Measurements from ENCODE around the gene MYBPC1. TPM values are rescaled to one million over a fixed set of nuclear protein-coding genes. Genes with fewer than 3 reads are reported as not detected.

MYBPC1 gene
- total RNA-seq, 1 experiment from 2014 or later = not detected

- no peak for DNase-seq (ENCODE audit: low read depth)
Measured at GRCh38 chr12:101694986-101695385, 100.2 kb downstream of the MYBPC1 start.

GRCh38 chr12:101695706-101696105 lies 100.9 kb downstream of the MYBPC1 start:
- DNase-seq (ENCODE audit: low read depth) = peak; percentile 49

DNA sequence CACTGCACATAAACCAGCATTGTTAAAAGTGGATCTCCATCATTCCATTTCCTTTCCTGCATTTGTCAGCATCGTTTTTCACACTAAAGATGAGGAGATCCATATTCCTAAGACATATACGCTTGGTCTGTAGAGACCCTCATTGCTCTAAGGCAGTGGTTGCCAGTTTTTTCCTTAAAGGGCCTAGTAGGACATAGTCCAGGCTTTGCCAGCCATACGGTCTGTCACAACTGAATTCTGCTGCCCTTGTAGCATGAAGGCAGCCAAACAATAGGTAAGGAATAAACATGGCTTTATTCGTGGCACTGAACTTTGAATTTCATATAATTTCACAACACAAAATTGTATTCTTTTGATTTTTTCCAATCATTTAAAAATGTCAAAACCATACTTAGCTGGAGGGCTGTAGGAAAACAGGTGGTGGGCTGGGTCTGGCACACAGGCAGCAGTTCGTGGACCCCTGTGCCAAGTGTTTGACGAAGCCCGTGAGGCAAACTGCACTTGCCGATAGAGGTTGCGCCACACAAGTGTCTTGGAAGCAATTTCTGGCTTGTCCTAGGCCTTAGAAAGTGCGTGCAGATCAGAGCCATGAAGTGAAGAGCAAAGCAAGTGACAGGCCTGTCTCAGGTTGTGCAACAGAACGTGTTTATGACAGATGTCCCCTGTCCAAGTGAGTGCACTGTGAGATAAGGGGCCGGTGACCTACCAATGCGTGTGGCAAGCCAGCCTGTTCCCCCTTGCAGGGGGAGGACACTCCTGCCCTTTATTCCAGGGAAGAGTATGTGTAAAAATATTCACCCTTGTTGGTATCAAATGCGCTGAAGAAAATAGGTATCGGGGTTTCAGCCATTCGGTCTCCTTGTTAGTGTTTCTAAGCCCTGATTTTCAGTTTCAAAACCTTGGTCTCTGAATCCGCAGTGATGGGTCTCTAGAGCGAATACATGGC lies 101.8 kb downstream of the MYBPC1 start:
- no peak for DNase-seq (ENCODE audit: low read depth)

- peak; percentile 51 for DNase-seq (ENCODE audit: low read depth)
Measured at GRCh38 chr12:101697197-101697929, 102.6 kb downstream of the MYBPC1 start, which contains the start of gene CHPT1. Gene CHPT1, plus strand, starts transcription at chr12:101697640. Its CDS starts 222 bp downstream, at chr12:101697862.

DNA sequence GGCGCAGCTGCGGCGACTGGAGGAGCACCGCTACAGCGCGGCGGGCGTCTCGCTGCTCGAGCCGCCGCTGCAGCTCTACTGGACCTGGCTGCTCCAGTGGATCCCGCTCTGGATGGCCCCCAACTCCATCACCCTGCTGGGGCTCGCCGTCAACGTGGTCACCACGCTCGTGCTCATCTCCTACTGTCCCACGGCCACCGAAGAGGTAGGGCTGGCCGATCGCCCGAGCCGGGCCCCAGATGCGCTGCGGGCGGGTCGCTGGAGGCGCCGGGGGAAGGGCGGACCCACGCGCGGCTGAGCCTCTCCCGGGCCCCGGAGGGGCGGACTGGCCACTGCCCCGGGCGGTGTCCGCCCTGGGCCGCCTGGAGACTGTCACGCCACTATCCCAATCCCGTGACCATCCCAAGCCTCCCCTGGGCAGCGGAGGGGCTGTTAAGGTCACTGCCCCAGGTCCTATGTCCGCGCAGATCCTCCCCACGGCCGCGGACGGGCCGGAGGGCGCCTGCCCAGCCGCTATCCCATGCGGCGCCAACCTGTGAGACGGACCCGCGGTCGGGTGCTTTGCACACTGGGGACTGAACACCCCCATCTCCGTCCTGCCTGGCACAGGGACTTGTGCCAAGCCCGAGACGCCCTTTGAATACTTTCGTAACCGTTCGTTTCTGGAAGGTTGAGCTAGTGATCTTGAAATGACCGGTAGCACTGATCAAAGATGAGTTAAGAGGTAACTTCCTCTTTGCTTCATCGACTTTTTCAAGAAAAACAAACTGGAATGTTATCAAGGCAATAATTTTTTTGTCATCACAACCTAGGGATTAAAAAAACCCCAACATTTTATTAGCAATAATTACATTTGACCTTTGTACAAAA lies 103.4 kb downstream of the MYBPC1 start:
- peak; percentile 53 for DNase-seq (ENCODE audit: low read depth)

- peak; percentile 12 for DNase-seq (ENCODE audit: low read depth)
Measured at GRCh38 chr12:101698800-101699347, 104.1 kb downstream of the MYBPC1 start.

GRCh38 chr12:101700299-101700820 lies 105.6 kb downstream of the MYBPC1 start:
- no peak for DNase-seq (ENCODE audit: low read depth)

DNA sequence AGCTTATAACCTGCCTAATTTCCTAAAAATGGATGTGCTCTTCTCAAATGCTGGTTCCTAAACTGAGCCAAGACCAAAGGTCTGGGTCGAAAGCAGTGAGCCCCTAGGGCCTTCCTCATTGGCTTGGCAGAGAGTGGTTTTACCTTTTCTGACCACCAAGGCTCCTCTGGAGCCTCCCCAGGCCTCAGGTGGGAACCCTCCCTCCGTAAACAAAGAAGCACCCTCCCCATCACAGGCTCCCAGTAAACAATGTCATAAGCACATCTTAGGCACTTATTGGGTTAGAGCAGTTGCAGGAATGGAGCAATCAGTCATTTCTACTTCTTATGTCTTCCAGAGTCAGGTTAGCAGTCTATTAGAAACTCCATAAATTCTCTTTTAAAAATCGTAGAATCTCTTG lies 108.7 kb downstream of the MYBPC1 start:
- DNase-seq (ENCODE audit: low read depth) = no peak

- no peak for DNase-seq (ENCODE audit: low read depth)
Measured at GRCh38 chr12:101706403-101706802, 111.6 kb downstream of the MYBPC1 start.

GRCh38 chr12:101707131-101707782 lies 112.5 kb downstream of the MYBPC1 start:
- DNase-seq (ENCODE audit: low read depth) = peak; percentile 26

DNA sequence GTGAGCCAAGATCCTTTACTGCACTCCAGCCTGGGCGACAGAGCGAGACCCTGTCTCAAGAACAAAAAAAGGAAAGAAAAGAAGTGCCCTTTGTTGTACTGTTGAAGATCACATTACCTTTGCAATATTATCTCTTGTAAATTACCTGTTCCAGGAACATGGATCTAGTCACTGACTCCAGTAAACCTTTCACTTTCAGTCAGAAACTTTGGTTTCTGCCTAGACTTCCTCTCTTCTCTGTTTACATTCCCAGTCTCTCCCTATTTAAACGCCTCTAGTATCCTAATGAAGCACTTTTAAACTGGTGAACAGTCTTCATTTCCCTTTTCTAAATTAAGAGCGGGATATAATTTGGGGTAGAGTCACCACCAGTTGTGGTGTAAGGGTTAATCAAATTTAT lies 115.5 kb downstream of the MYBPC1 start:
- no peak for DNase-seq (ENCODE audit: low read depth)

GRCh38 chr12:101713059-101713682 lies 118.4 kb downstream of the MYBPC1 start:
- DNase-seq (ENCODE audit: low read depth) = no peak

DNA sequence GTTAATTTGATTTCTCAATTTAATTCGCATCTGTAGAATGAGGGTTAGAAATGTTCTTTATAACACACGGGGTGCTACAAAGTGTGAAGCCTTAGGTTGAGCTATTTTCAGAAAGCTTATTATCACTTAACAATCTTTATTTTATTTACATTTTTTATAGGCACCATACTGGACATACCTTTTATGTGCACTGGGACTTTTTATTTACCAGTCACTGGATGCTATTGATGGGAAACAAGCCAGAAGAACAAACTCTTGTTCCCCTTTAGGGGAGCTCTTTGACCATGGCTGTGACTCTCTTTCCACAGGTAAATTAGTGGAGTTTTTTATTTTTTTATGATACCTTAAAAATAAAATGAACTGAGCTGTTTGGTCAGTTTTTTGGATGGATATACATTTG lies 119.2 kb downstream of the MYBPC1 start:
- no peak for DNase-seq (ENCODE audit: low read depth)

DNA sequence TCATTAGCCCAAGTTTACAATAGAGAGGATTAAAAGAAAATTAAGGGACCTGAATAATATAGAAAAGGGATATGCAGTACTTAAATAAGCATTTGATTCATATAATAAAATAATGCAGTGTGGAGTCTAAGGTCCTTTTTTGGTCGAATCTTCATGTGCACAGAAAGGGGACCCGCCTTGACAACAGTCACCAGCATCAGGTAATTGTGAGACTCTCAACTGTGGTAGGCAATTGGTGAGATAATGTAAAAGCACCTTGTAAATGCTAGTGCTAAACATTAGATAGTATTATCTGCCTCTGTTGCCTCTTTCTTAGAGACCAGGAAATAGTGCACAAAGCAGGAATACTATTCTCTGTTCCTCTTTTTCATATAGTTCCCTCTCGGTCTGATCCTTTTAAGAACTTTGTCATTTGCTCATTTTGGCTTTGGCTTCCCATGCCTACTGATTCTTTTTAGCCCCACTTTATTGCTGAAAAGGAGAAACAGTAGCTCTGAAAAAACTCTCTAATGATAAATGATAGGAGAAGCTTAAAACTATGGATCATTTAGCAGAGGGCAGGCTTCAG lies 120.2 kb downstream of the MYBPC1 start:
- DNase-seq (ENCODE audit: low read depth) = no peak

DNA sequence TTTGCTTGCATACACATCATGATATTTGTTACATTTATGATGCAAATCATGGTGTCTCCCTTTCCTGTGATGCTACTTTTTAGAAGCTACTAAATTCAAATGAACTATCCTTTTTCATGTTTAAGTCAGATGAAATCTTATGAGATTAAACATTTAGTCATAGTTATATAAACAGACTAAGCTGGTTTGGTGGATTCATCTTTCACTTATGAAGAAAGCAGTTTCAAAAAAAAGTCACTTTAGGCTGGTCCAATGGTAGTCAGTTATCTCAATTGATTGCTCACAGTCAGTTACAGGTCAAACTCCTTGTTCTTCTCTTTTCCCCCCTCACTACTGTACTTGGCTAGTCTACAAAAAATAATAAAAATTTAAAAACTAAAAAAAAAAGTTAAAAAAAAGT lies 124.8 kb downstream of the MYBPC1 start:
- DNase-seq (ENCODE audit: low read depth) = peak; percentile 6

- no peak for DNase-seq (ENCODE audit: low read depth)
Measured at GRCh38 chr12:101720118-101720517, 125.3 kb downstream of the MYBPC1 start.

DNA sequence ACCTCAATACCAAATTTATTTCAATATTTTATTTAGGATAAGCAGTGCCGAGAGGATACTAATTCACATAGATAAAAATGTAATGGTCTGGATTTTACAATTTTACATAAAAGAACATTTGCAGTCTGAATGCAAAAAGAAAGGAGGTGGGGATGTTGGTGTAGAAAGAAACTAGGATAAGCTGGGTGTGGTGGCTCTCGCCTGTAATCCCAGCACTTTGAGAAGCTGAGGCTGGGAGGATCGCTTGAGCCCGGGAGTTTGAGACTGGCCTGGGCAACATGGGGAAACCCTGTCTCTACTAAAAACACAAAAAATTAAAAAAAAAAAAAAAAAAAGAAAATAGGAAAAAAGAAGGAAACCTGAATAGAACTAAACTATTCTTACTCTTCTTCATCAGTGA lies 127.6 kb downstream of the MYBPC1 start:
- no peak for DNase-seq (ENCODE audit: low read depth)

GRCh38 chr12:101727098-101727497 lies 132.3 kb downstream of the MYBPC1 start:
- peak; percentile 15 for DNase-seq (ENCODE audit: low read depth)

DNA sequence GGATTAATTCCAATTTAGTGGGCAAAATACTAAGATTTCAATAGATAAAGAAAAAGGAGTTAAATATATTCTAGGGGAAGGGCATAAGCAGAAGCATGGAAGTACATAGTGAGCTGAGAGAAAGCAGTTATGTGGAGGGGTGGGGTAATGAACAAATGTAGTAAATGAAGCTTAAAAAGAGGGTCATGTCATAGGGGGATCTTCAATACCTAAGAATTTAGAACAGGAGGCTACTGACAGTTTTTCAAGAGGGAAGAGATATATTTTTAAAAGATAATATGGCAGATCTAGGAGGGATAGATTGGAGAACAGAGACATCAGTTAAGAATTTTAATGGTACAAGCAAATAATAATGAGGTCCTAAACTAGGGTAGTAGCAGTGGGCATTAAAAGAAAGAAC lies 135.1 kb downstream of the MYBPC1 start:
- no peak for DNase-seq (ENCODE audit: low read depth)

DNA sequence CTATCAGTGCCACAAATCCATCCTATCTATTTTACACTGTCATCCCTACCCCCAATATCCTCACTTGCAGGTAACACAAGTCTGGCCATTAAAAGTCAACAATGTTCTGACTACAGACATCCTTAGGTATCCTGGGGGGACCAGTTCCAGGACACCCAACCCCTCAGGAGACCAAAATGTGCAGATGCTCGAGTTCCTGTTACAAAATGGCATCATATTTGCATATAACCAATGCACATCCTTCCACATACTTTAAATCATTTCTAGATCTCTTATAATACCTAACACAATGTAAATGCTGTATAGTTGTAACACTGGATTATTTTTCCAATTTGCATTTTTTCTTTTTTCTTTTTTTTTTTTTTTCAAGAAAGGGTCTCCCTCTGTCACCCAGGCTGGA lies 137.5 kb downstream of the MYBPC1 start:
- no peak for DNase-seq (ENCODE audit: low read depth)

Data from M059J (cell line).